ENCODE measurements around the gene SLC7A10. TPM values are rescaled to one million over a fixed set of nuclear protein-coding genes. Genes with fewer than 3 reads are reported as not detected.

SLC7A10 gene
- total RNA-seq (2022; extraction: Qiagen RNA extraction; ENCODE audit: low read depth), result 0.15 TPM in 1 of 5 replicates, not detected in the others

GRCh38 chr19:33225458-33225926 is at the start of gene SLC7A10:
Gene SLC7A10, minus strand, starts transcription at chr19:33225850. Its CDS starts 147 bp downstream, at chr19:33225703.

DNA sequence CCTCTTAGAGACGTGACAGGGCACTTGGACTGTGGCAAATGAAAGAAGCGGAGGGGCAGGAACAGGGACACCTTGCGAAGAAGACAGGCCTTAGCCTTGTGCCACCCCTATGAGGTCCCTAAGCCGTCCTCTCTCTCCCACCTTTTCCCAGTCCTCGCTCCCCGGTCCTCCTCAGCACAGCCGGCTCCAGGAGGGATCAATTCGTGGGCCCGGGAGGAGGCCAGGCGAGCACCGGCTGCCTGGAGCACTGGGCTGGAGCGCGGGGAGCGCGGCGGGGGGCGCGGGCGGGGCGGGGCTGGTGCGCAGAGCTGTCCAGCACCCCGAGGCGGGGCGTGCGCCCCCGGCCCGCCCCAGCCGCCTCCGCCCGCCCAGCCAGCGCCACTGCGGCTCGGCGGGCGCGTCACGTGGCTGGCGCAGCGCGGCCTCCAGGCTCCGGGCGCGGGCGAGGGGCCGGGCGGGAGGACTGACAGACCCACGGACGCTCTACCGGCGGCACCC is 31.7 kb downstream of the SLC7A10 start, which contains the start of gene LRP3:
Gene LRP3 (plus strand): TSS at position 466 of the 498 bp plus-strand sequence. CDS start 456 bp downstream, outside the sequence.

Other genes starting within 250 kb of the SLC7A10 start
- 43.5 to 68.5 TPM (median 55.9 TPM) in 5 replicates for gene RHPN2, start 161.0 kb downstream of the SLC7A10 start, total RNA-seq (2022; extraction: Qiagen RNA extraction; ENCODE audit: low read depth)
- 12.1 to 16.5 TPM (median 15.2 TPM) in 5 replicates for gene GPATCH1, start 144.7 kb downstream of the SLC7A10 start, total RNA-seq (2022; extraction: Qiagen RNA extraction; ENCODE audit: low read depth)
- gene WDR88, start 93.7 kb downstream of the SLC7A10 start, total RNA-seq (2022; extraction: Qiagen RNA extraction; ENCODE audit: low read depth), result not detected in 5 replicates
- gene LRP3, start 31.5 kb downstream of the SLC7A10 start, total RNA-seq (2022; extraction: Qiagen RNA extraction; ENCODE audit: low read depth), result 23.8 to 65.5 TPM (median 52.9 TPM) in 5 replicates
- gene CEBPA, start 76.7 kb upstream of the SLC7A10 start, total RNA-seq (2022; extraction: Qiagen RNA extraction; ENCODE audit: low read depth), result 4.7 to 11.5 TPM (median 9.3 TPM) in 5 replicates
- 29.4 to 45.7 TPM (median 39.9 TPM) in 5 replicates for gene CEBPG, start 147.9 kb upstream of the SLC7A10 start, total RNA-seq (2022; extraction: Qiagen RNA extraction; ENCODE audit: low read depth)

Measured in A549 treated with ZK216348 at 1 μM for 4 hours (cell line).